ENCODE measurements around the gene FGR.

DNA sequence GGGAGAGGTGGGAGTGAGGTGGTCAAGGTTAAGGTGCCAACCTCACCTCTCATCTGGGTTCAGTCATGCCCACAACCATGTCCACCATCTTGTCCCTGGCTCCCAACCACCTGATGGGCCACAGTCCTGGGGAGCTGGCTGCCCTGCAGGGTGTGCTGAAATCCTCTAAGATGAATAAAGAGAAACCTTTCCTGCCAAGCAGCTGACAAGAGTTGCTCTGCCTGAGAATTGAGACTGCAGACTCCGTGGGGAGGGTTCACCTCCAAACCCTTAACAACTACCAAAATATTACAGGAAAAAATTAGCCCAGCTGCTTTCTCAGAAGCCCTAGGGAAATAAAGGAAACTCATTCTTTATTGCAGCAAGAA is 15.2 kb upstream of the FGR start:
- TF ChIP-seq POLR2AphosphoS5 (IDR thresholded peaks at IDR 0.05; ENCODE audit: low read depth, low read length) (no peak), POLR2A (IDR thresholded peaks at IDR 0.05; ENCODE audit: low read depth, low read length) (no peak), TAF1 (IDR thresholded peaks at IDR 0.05; ENCODE audit: low read depth, low read length) (no peak)
